Right lobe of liver (tissue), 6 donors: ENCODE results near the gene MPDZ. TPM values are rescaled to one million over a fixed set of nuclear protein-coding genes. Genes with fewer than 3 reads are reported as not detected.

Experiments used
- ATAC-seq, 4 donors: fragments of 200-7000 bp; cut with Tn5 transposase; one replicate each; pipeline ENCODE4 v1.9.1; 2020; ENCODE audit warnings: mild to moderate bottlenecking in 4 of 4, moderate library complexity in 4 of 4
- DNase-seq, 3 donors: peaks; one replicate each; pipeline ENCODE4 v3.0.0-alpha.2; 2020
- H3K27ac ChIP-seq, 3 donors: fragments of 200-600 bp; one replicate each; pipeline ENCODE4 v1.8.0; 2022
- H3K27me3 ChIP-seq, 2 donors: fragments of 200-600 bp; one replicate each; pipeline ENCODE4 v1.8.0; 2022
- H3K36me3 ChIP-seq, 4 donors: fragments of 200-600 bp; sonication (generic) in 1 of 4; one replicate each; pipeline versions ENCODE4 v1.5.1 to v1.8.0; 2017 to 2022; ENCODE audit warnings: control low read depth in 1 of 4
- H3K4me1 ChIP-seq, 4 donors: fragments of 200-600 bp; sonication (generic) in 1 of 4; one replicate each; pipeline versions ENCODE4 v1.5.1 to v1.8.0; 2017 to 2022; ENCODE audit warnings: control low read depth in 1 of 4
- H3K4me3 ChIP-seq, 3 donors: fragments of 200-600 bp; one replicate each; pipeline ENCODE4 v1.8.0; 2022
- H3K9me3 ChIP-seq, 4 donors: fragments of 200-600 bp; sonication (generic) in 1 of 4; one replicate each; pipeline versions ENCODE4 v1.5.1 to v1.8.0; 2017 to 2022; ENCODE audit warnings: control low read depth in 1 of 4
- POLR2A ChIP-seq: fragments of 450-650 bp; IDR thresholded peaks from one replicate; pipeline ENCODE4 v1.6.1; 2017; ENCODE audit warnings: antibody characterized with exemption, mild to moderate bottlenecking
- WGBS: methylation state at CpG from one replicate; pipeline ENCODE4 v1.1.6; 2018; ENCODE audit warnings: low coverage, low lambda C conversion rate; ENCODE audit not compliant: insufficient coverage; ENCODE audit errors: missing lambda C conversion rate; 5-methylcytosine and 5-hydroxymethylcytosine counted together
- intact Hi-C, 2 donors: fragments of 100-400 bp; cut with DNase I; formaldehyde crosslinking; loops; one replicate each; pipeline versions ENCODE4 v1.11.2 to v1.14.1; 2022
- total RNA-seq, 6 experiments: library from RNA; depleted of rRNA in 2 of 6; stranded (reverse); fragments of >200 nt in 2 of 6; fragmentation: NEBNext Ultra II Directional in 3 of 6; extraction: Animal tissue kit (Norgen Biotek cat#: 25700) in 3 of 6; gene quantifications; one replicate each; pipeline versions ENCODE4 v1.1.0 to v1.2.4, GENCODE V29; 2016 to 2023
- TF ChIP-seq, protein P1 (sequence below), 4 donors: fragments of 200-600 bp in 3 of 4; fragments of 450-650 bp in 1 of 4; IDR thresholded peaks; one replicate each; pipeline versions ENCODE4 v1.5.1 to v1.8.0; 2016 to 2022; ENCODE audit warnings: antibody characterized with exemption in 4 of 4, mild to moderate bottlenecking in 2 of 4
- donor health status: DM: no; HTN: yes; CAD: no.
- donor health status: DM: no; HTN: no; CAD: no.
- donor health status: DM: no; HTN: no; CAD: no.
- donor health status: DM: no; HTN: yes; CAD: no.
- donor health status: DM: no; HTN: yes; CAD: no.

Gene MPDZ
- total RNA-seq, 6 experiments from 2014 or later, result 29.3 to 62.8 (median 49.3) TPM

DNA sequence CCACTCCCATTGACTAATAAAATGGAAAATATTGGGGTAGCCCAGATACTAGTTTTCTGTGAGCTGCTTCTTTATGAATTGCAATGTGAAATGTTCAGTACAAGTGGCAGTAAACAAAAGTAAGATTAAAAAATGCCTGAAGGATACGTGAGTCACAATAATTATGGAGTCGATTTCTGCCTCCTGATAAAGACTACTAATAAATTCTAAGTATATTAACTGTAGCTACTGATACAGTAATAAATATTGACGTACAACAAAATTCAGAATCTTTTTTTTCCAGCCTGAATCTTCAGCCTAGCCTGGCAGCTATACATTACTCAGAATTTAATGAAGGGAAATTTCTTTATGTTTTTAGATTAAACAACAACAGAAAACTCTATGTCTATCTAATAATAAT lies 218.1 kb downstream of the MPDZ start:
- no peaks in the 10 kb centered on the region for H3K27me3 ChIP-seq
- no peaks in the 10 kb centered on the region for H3K4me1 ChIP-seq
- intact Hi-C loops, result no loop called here
- H3K4me3 ChIP-seq, result no peak overlapping the region
- no peaks in the 10 kb centered on the region for H3K36me3 ChIP-seq
- WGBS, result 79% methylated on average over 3 of the region's 3 CpGs
- TF ChIP-seq, protein P1, sequence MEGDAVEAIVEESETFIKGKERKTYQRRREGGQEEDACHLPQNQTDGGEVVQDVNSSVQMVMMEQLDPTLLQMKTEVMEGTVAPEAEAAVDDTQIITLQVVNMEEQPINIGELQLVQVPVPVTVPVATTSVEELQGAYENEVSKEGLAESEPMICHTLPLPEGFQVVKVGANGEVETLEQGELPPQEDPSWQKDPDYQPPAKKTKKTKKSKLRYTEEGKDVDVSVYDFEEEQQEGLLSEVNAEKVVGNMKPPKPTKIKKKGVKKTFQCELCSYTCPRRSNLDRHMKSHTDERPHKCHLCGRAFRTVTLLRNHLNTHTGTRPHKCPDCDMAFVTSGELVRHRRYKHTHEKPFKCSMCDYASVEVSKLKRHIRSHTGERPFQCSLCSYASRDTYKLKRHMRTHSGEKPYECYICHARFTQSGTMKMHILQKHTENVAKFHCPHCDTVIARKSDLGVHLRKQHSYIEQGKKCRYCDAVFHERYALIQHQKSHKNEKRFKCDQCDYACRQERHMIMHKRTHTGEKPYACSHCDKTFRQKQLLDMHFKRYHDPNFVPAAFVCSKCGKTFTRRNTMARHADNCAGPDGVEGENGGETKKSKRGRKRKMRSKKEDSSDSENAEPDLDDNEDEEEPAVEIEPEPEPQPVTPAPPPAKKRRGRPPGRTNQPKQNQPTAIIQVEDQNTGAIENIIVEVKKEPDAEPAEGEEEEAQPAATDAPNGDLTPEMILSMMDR (IDR thresholded peaks at IDR 0.05), result no peak
- no peak for TF ChIP-seq POLR2A
- H3K9me3 ChIP-seq, result no peaks in the 10 kb centered on the region
- no peak overlapping the region for H3K27ac ChIP-seq
- ATAC-seq, result no peak
- no peak for DNase-seq
